ENCODE data around the gene PFN3. TPM values are rescaled to one million over a fixed set of nuclear protein-coding genes. Genes with fewer than 3 reads are reported as not detected.
"Not testable (repeated sequence)": the region's sequence is repeated elsewhere in the genome, so short reads cannot be mapped to it uniquely, and the experiment has no call there.

The PFN3 gene
- total RNA-seq, 4 donors from 2014 or later: not detected

- no peaks in the 10 kb centered on the region for H3K9me3 ChIP-seq
- H3K4me3 ChIP-seq: no peak overlapping the region
- no peak for ATAC-seq
- peaks cover 12% of the 10 kb centered on the region for H3K27me3 ChIP-seq
- no peak for TF ChIP-seq EP300 (IDR thresholded peaks at IDR 0.05)
- TF ChIP-seq POLR2AphosphoS5 (IDR thresholded peaks at IDR 0.05): no peak
- no peak for TF ChIP-seq POLR2A (IDR thresholded peaks at IDR 0.05)
- no peak for TF ChIP-seq CTCF (IDR thresholded peaks at IDR 0.05)
- WGBS, 2 donors (ENCODE audit: low coverage in 1 of 2): 68 to 70% methylated on average over 5 of the region's 6 CpGs
- H3K36me3 ChIP-seq: no peaks in the 10 kb centered on the region
- peaks cover 0 to 45% (median 21%) of the 10 kb centered on the region in 3 donors for H3K4me1 ChIP-seq
- H3K27ac ChIP-seq: no peak overlapping the region
Observed at GRCh38 chr5:177361418-177362291, 38.8 kb downstream of the PFN3 start.

GRCh38 chr5:177360740-177361139 lies 39.7 kb downstream of the PFN3 start:
- H3K9me3 ChIP-seq, H3K4me3 ChIP-seq, H3K27ac ChIP-seq, ATAC-seq, H3K36me3 ChIP-seq: not testable (repeated sequence)
- 86% methylated on average over 7 of the region's 7 CpGs; no CpG with 5 or more reads in 1 of the 2 donors for WGBS, 2 donors (ENCODE audit: low coverage in 1 of 2)
- peaks cover 0 to 36% (median 12%) of the 10 kb centered on the region in 3 donors for H3K4me1 ChIP-seq
- H3K27me3 ChIP-seq: peaks cover 12% of the 10 kb centered on the region

- H3K4me1 ChIP-seq: peaks cover 0 to 29% (median 12%) of the 10 kb centered on the region in 3 donors
- H3K4me3 ChIP-seq: no peak overlapping the region
- H3K9me3 ChIP-seq: no peaks in the 10 kb centered on the region
- no peak overlapping the region for H3K27ac ChIP-seq
- WGBS, 2 donors (ENCODE audit: low coverage in 1 of 2): 83% methylated on average over 1 of the region's 3 CpGs; no CpG with 5 or more reads in 1 of the 2 donors
- TF ChIP-seq POLR2AphosphoS5 (IDR thresholded peaks at IDR 0.05): no peak
- no peak for TF ChIP-seq CTCF (IDR thresholded peaks at IDR 0.05)
- TF ChIP-seq EP300 (IDR thresholded peaks at IDR 0.05): no peak
- TF ChIP-seq POLR2A (IDR thresholded peaks at IDR 0.05): no peak
- no peaks in the 10 kb centered on the region for H3K36me3 ChIP-seq
- H3K27me3 ChIP-seq: peaks cover 12% of the 10 kb centered on the region
- no peak for ATAC-seq
Observed at GRCh38 chr5:177359860-177360259, 40.6 kb downstream of the PFN3 start.

- no peak for ATAC-seq
- Histone ChIP-seq H3K27me3 (peaks cover 12% of the 10 kb centered on the region), H3K27ac (no peak overlapping the region), H3K4me3 (no peak overlapping the region), H3K9me3 (no peaks in the 10 kb centered on the region), H3K4me1 (peaks cover 0 to 25% (median 12%) of the 10 kb centered on the region in 3 donors), H3K36me3 (no peaks in the 10 kb centered on the region)
- WGBS, 2 donors (ENCODE audit: low coverage in 1 of 2): 80% methylated on average over 2 of the region's 6 CpGs; no CpG with 5 or more reads in 1 of the 2 donors
- TF ChIP-seq CTCF (IDR thresholded peaks at IDR 0.05) (no peak), EP300 (IDR thresholded peaks at IDR 0.05) (no peak), POLR2A (IDR thresholded peaks at IDR 0.05) (no peak), POLR2AphosphoS5 (IDR thresholded peaks at IDR 0.05) (no peak)
Observed at GRCh38 chr5:177359451-177359851, 41.0 kb downstream of the PFN3 start.

GRCh38 chr5:177358370-177358819 lies 42.1 kb downstream of the PFN3 start:
- WGBS, 2 donors (ENCODE audit: low coverage in 1 of 2): 53% methylated on average over 4 of the region's 5 CpGs; no CpG with 5 or more reads in 1 of the 2 donors
- no peaks in the 10 kb centered on the region for H3K9me3 ChIP-seq
- H3K36me3 ChIP-seq: no peaks in the 10 kb centered on the region
- no peak for TF ChIP-seq POLR2A (IDR thresholded peaks at IDR 0.05)
- peaks cover 12% of the 10 kb centered on the region for H3K27me3 ChIP-seq
- peak overlapping the region in 1 of 2 donors; percentile 47 for H3K4me3 ChIP-seq
- peaks cover 0 to 14% (median 8%) of the 10 kb centered on the region in 3 donors for H3K4me1 ChIP-seq
- H3K27ac ChIP-seq: peak overlapping the region in 1 of 4 donors; percentile 44
- ATAC-seq: no peak

Data from gastroesophageal sphincter (tissue), 4 donors.